Progenitor cell of endocrine pancreas (in vitro differentiated cells): ENCODE results near the gene DNAH11. TPM values are rescaled to one million over a fixed set of nuclear protein-coding genes. Genes with fewer than 3 reads are reported as not detected.

Experiments used
- DNase-seq: peaks from one replicate; pipeline ENCODE4 v3.0.0; 2021; ENCODE audit warnings: low spot score; ENCODE audit not compliant: unreplicated experiment
- H3K27ac Mint-ChIP-seq: 2 replicates; pipeline ENCODE4 v1.8.0; 2021; ENCODE audit warnings: mild to moderate bottlenecking, moderate library complexity, mixed read lengths
- H3K27me3 Mint-ChIP-seq: 2 replicates; pipeline ENCODE4 v1.8.0; 2021; ENCODE audit warnings: mixed read lengths
- H3K36me3 Mint-ChIP-seq: 2 replicates; pipeline ENCODE4 v1.8.0; 2022; ENCODE audit warnings: mixed read lengths; ENCODE audit not compliant: insufficient read depth
- H3K4me1 Mint-ChIP-seq: 2 replicates; pipeline ENCODE4 v1.8.0; 2021; ENCODE audit warnings: low read depth, mixed read lengths
- H3K4me3 Mint-ChIP-seq: 2 replicates; pipeline ENCODE4 v1.8.0; 2021; ENCODE audit warnings: low read depth, mild to moderate bottlenecking, moderate library complexity, mixed read lengths
- H3K9me3 Mint-ChIP-seq: 2 replicates; pipeline ENCODE4 v1.8.0; 2021; ENCODE audit warnings: low read depth, mixed read lengths
- CTCF ChIP-seq: fragments of 200-600 bp; sonication (generic); IDR thresholded peaks from one replicate; pipeline ENCODE4 v1.5.0; 2021; ENCODE audit warnings: antibody characterized with exemption, mild to moderate bottlenecking; ENCODE audit not compliant: unreplicated experiment
- total RNA-seq: library from RNA; stranded (reverse); gene quantifications from 2 replicates; pipeline ENCODE4 v1.2.1, GENCODE V29; 2021

The DNAH11 gene
- total RNA-seq, 1 donor from 2014 or later, result 1.6 TPM

GRCh38 chr7:21754963-21755362, 212.1 kb downstream of the DNAH11 start:
- Mint-ChIP-seq H3K36me3 (no peaks in the 10 kb centered on the region), H3K9me3 (no peaks in the 10 kb centered on the region), H3K4me1 (peaks cover 16% of the 10 kb centered on the region), H3K27me3 (no peaks in the 10 kb centered on the region), H3K4me3 (no peak overlapping the region), H3K27ac (no peak overlapping the region)
- no peak for TF ChIP-seq CTCF
- DNase-seq, result no peak

- H3K36me3 Mint-ChIP-seq, result no peaks in the 10 kb centered on the region
- no peak overlapping the region for H3K27ac Mint-ChIP-seq
- H3K9me3 Mint-ChIP-seq, result no peaks in the 10 kb centered on the region
These were observed 214.9 kb downstream of the DNAH11 start for GRCh38 chr7:21757537-21758282.

GRCh38 chr7:21758286-21758685, 215.4 kb downstream of the DNAH11 start:
- Mint-ChIP-seq H3K9me3 (no peaks in the 10 kb centered on the region), H3K27me3 (no peaks in the 10 kb centered on the region), H3K4me3 (no peak overlapping the region), H3K27ac (no peak overlapping the region), H3K4me1 (peaks cover 16% of the 10 kb centered on the region), H3K36me3 (no peaks in the 10 kb centered on the region)
- TF ChIP-seq CTCF, result no peak
- DNase-seq, result no peak

More at GRCh38 chr7:21757537-21758282, 214.9 kb downstream of the DNAH11 start:
- H3K4me3 Mint-ChIP-seq, result no peak overlapping the region
- no peak for TF ChIP-seq CTCF
- H3K27me3 Mint-ChIP-seq, result no peaks in the 10 kb centered on the region
- DNase-seq, result no peak
- H3K4me1 Mint-ChIP-seq, result peaks cover 16% of the 10 kb centered on the region

- Mint-ChIP-seq H3K36me3 (no peaks in the 10 kb centered on the region), H3K9me3 (no peaks in the 10 kb centered on the region), H3K4me1 (peaks cover 39% of the 10 kb centered on the region), H3K27ac (no peak overlapping the region), H3K27me3 (no peaks in the 10 kb centered on the region), H3K4me3 (no peak overlapping the region)
- TF ChIP-seq CTCF, result no peak
- no peak for DNase-seq
These were observed 219.6 kb downstream of the DNAH11 start for GRCh38 chr7:21762469-21762868.

GRCh38 chr7:21763818-21764217, 221.0 kb downstream of the DNAH11 start:
- no peak overlapping the region for H3K27ac Mint-ChIP-seq
- H3K9me3 Mint-ChIP-seq, result no peaks in the 10 kb centered on the region
- H3K4me3 Mint-ChIP-seq, result no peak overlapping the region
- TF ChIP-seq CTCF, result no peak
- peaks cover 27% of the 10 kb centered on the region for H3K4me1 Mint-ChIP-seq
- peaks cover 7% of the 10 kb centered on the region for H3K27me3 Mint-ChIP-seq
- no peak for DNase-seq
- no peaks in the 10 kb centered on the region for H3K36me3 Mint-ChIP-seq
